Measurements from ENCODE around the gene ITK.

Gene ITK

GRCh38 chr5:157290156-157290980 lies 109.7 kb downstream of the ITK start:
- no peak overlapping the region for H2AFZ ChIP-seq (ENCODE audit: low read length)
- H3K4me1 ChIP-seq (ENCODE audit: insufficient read depth, low read length, poor library complexity, severe bottlenecking) = no peaks in the 10 kb centered on the region
- H3K79me2 ChIP-seq (ENCODE audit: insufficient read depth, low read length) = peaks cover 4% of the 10 kb centered on the region; the same call in 1 of the 2 replicates
- H3K4me3 ChIP-seq (ENCODE audit: low read length, poor library complexity, severe bottlenecking) = no peak overlapping the region
- TF ChIP-seq EZH2phosphoT487 (IDR thresholded peaks at IDR 0.05; ENCODE audit: borderline replicate concordance) = no peak
- TF ChIP-seq, protein P1, sequence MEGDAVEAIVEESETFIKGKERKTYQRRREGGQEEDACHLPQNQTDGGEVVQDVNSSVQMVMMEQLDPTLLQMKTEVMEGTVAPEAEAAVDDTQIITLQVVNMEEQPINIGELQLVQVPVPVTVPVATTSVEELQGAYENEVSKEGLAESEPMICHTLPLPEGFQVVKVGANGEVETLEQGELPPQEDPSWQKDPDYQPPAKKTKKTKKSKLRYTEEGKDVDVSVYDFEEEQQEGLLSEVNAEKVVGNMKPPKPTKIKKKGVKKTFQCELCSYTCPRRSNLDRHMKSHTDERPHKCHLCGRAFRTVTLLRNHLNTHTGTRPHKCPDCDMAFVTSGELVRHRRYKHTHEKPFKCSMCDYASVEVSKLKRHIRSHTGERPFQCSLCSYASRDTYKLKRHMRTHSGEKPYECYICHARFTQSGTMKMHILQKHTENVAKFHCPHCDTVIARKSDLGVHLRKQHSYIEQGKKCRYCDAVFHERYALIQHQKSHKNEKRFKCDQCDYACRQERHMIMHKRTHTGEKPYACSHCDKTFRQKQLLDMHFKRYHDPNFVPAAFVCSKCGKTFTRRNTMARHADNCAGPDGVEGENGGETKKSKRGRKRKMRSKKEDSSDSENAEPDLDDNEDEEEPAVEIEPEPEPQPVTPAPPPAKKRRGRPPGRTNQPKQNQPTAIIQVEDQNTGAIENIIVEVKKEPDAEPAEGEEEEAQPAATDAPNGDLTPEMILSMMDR (conservative IDR thresholded peaks at IDR 0.05; ENCODE audit: low read length) = no peak
- no peak overlapping the region for H3K9ac ChIP-seq (ENCODE audit: low read depth, low read length, poor library complexity, severe bottlenecking)
- no peak overlapping the region for H3K4me2 ChIP-seq (ENCODE audit: low read depth, low read length, poor library complexity, severe bottlenecking)
- H3K27me3 ChIP-seq (ENCODE audit: insufficient read depth, low read length, poor library complexity, severe bottlenecking) = no peaks in the 10 kb centered on the region
- no peaks in the 10 kb centered on the region for H3K9me2 ChIP-seq (replicated peaks; ENCODE audit: low read depth, low read length)
- H3K9me3 ChIP-seq (ENCODE audit: insufficient read depth, low read depth, low read length) = no peaks in the 10 kb centered on the region
- H3F3A ChIP-seq (ENCODE audit: low read depth) = no peaks in the 10 kb centered on the region
- H3K36me3 ChIP-seq (ENCODE audit: insufficient read depth, low read length) = peaks cover 90% of the 10 kb centered on the region; the same call in 1 of the 2 replicates
- H4K20me1 ChIP-seq (ENCODE audit: insufficient read depth, low read length, poor library complexity, severe bottlenecking) = peaks cover 12% of the 10 kb centered on the region

- no peaks in the 10 kb centered on the region for H3K4me1 ChIP-seq (ENCODE audit: insufficient read depth, low read length, poor library complexity, severe bottlenecking)
- no peak overlapping the region for H3K9ac ChIP-seq (ENCODE audit: low read depth, low read length, poor library complexity, severe bottlenecking)
- no peaks in the 10 kb centered on the region for H3K79me2 ChIP-seq (ENCODE audit: insufficient read depth, low read length)
- H3K4me3 ChIP-seq (ENCODE audit: low read length, poor library complexity, severe bottlenecking) = no peak overlapping the region
- H2AFZ ChIP-seq (ENCODE audit: low read length) = no peak overlapping the region
- peaks cover 92% of the 10 kb centered on the region; the same call in 1 of the 2 replicates for H3K36me3 ChIP-seq (ENCODE audit: insufficient read depth, low read length)
- no peaks in the 10 kb centered on the region for H3K27me3 ChIP-seq (ENCODE audit: insufficient read depth, low read length, poor library complexity, severe bottlenecking)
- H3F3A ChIP-seq (ENCODE audit: low read depth) = no peaks in the 10 kb centered on the region
- H4K20me1 ChIP-seq (ENCODE audit: insufficient read depth, low read length, poor library complexity, severe bottlenecking) = peaks cover 8% of the 10 kb centered on the region
- no peak overlapping the region for H3K4me2 ChIP-seq (ENCODE audit: low read depth, low read length, poor library complexity, severe bottlenecking)
- no peaks in the 10 kb centered on the region for H3K9me2 ChIP-seq (replicated peaks; ENCODE audit: low read depth, low read length)
- H3K9me3 ChIP-seq (ENCODE audit: insufficient read depth, low read depth, low read length) = no peaks in the 10 kb centered on the region
- TF ChIP-seq, protein P1 (conservative IDR thresholded peaks at IDR 0.05; ENCODE audit: low read length) = no peak
- no peak for TF ChIP-seq EZH2phosphoT487 (IDR thresholded peaks at IDR 0.05; ENCODE audit: borderline replicate concordance)
Observed at GRCh38 chr5:157290981-157291711, 110.5 kb downstream of the ITK start.

DNA sequence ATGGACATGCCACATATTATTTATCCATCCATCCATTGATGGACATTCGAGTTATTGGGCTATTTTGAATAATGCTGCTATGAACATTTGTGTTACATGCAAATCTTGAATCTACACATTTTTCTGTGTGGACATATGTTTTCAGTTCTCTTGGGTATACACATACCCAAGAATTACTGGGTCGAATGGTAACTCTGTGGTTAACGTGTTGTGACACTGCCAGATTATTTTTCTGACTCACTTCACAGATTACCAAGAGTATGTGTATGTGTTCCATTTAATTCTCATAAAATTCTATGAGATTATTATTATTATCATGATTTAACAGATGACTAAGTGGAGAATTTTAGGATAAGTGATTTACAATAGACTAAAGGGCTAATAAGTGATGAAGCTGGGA lies 112.0 kb downstream of the ITK start:
- Histone ChIP-seq H3K9me2 (replicated peaks; ENCODE audit: low read depth, low read length) (no peaks in the 10 kb centered on the region), H3K9ac (ENCODE audit: low read depth, low read length, poor library complexity, severe bottlenecking) (no peak overlapping the region), H3F3A (ENCODE audit: low read depth) (no peaks in the 10 kb centered on the region), H4K20me1 (ENCODE audit: insufficient read depth, low read length, poor library complexity, severe bottlenecking) (peaks cover 5% of the 10 kb centered on the region), H3K4me1 (ENCODE audit: insufficient read depth, low read length, poor library complexity, severe bottlenecking) (no peaks in the 10 kb centered on the region), H3K27me3 (ENCODE audit: insufficient read depth, low read length, poor library complexity, severe bottlenecking) (no peaks in the 10 kb centered on the region), H3K79me2 (ENCODE audit: insufficient read depth, low read length) (no peaks in the 10 kb centered on the region), H3K4me2 (ENCODE audit: low read depth, low read length, poor library complexity, severe bottlenecking) (no peak overlapping the region), H3K9me3 (ENCODE audit: insufficient read depth, low read depth, low read length) (no peaks in the 10 kb centered on the region), H3K4me3 (ENCODE audit: low read length, poor library complexity, severe bottlenecking) (no peak overlapping the region), H3K36me3 (ENCODE audit: insufficient read depth, low read length) (peaks cover 93% of the 10 kb centered on the region; the same call in 1 of the 2 replicates), H2AFZ (ENCODE audit: low read length) (no peak overlapping the region)
- TF ChIP-seq EZH2phosphoT487 (IDR thresholded peaks at IDR 0.05; ENCODE audit: borderline replicate concordance) = no peak
- TF ChIP-seq, protein P1 (conservative IDR thresholded peaks at IDR 0.05; ENCODE audit: low read length) = no peak

Data from Loucy (cell line).